NT2/D1 (cell line): ENCODE data around the gene PGM2L1.

Experiments used
- SUZ12 ChIP-seq: IDR thresholded peaks from 2 replicates; pipeline ENCODE4 v1.6.1; 2011; ENCODE audit not compliant: insufficient read length, insufficient read depth; ENCODE audit errors: extremely low read depth
- YY1 ChIP-seq: IDR thresholded peaks from 2 replicates; pipeline ENCODE4 v1.6.1; 2011; ENCODE audit not compliant: insufficient read length, insufficient read depth
- ZNF274 ChIP-seq: IDR thresholded peaks from 2 replicates; pipeline ENCODE4 v1.6.1; 2011; ENCODE audit warnings: mild to moderate bottlenecking, low read depth, low read length

GRCh38 chr11:74388678-74389327, 9.4 kb downstream of the PGM2L1 start:
- no peak for TF ChIP-seq SUZ12
- no peak for TF ChIP-seq YY1
- TF ChIP-seq ZNF274: no peak
